A549 (cell line): ENCODE results near the gene LRRC72. TPM values are rescaled to one million over a fixed set of nuclear protein-coding genes. Genes with fewer than 3 reads are reported as not detected.

Experiments used
- ATAC-seq, 2 experiments: fragments of 200-7000 bp in 1 of 2; fragments of >200 bp in 1 of 2; cut with Nextera tagmentation in 1 of 2; cut with Tn5 transposase in 1 of 2; 3 replicates each; pipeline versions ENCODE4 v1.8.0 to v1.9.1; 2018 to 2020; ENCODE audit warnings: mild to moderate bottlenecking in 1 of 2, moderate library complexity in 1 of 2
- CTCF ChIA-PET: fragments of 300-600 bp; sonication (Branson Sonifier 250); formaldehyde crosslinking; extraction: SDS; loops from one replicate; lab custom pipeline; 2021; ENCODE audit warnings: antibody characterized with exemption, inconsistent platforms; lab: Yijun Ruan, JAX
- POLR2A ChIA-PET: fragments of 350-600 bp; formaldehyde crosslinking; extraction: SDS; loops from one replicate; lab custom pipeline; 2021; ENCODE audit warnings: antibody characterized with exemption, inconsistent platforms; lab: Yijun Ruan, JAX
- DNase-seq, 2 experiments: peaks; one replicate each; pipeline versions ENCODE4 v3.0.0 to v3.0.0-alpha.2; 2011 to 2016; ENCODE audit warnings: low read depth in 1 of 2, low spot score in 1 of 2
- FAIRE-seq: peaks from 2 replicates; lab custom pipeline; 2011; peaks lifted over from hg19 to GRCh38; lab: Jason Lieb, UNC
- H3K27ac ChIP-seq, 2 experiments: fragments of >200 bp; sonication (Bioruptor Twin); formaldehyde crosslinking; 3 replicates each; pipeline ENCODE4 v1.5.1; 2016 to 2017
- H3K4me1 ChIP-seq: fragments of >200 bp; sonication (Bioruptor Twin); formaldehyde crosslinking; 3 replicates; pipeline ENCODE4 v1.6.1; 2016
- H3K4me2 ChIP-seq: fragments of >200 bp; sonication (Bioruptor Twin); formaldehyde crosslinking; 3 replicates; pipeline ENCODE4 v1.6.1; 2016
- H3K4me3 ChIP-seq: fragments of >200 bp; sonication (Bioruptor Twin); formaldehyde crosslinking; 3 replicates; pipeline ENCODE4 v1.5.1; 2016
- H3K9me3 ChIP-seq: fragments of >200 bp; sonication (Bioruptor Twin); formaldehyde crosslinking; 3 replicates; pipeline ENCODE4 v1.6.1; 2016
- BCL3 ChIP-seq: fragments of >200 bp; sonication (Bioruptor Twin); formaldehyde crosslinking; IDR thresholded peaks from 3 replicates; pipeline ENCODE4 v1.6.1; 2016
- BHLHE40 ChIP-seq: IDR thresholded peaks from 2 replicates; pipeline ENCODE4 v1.6.1; 2012; ENCODE audit warnings: low read depth, low read length, inconsistent platforms
- CBX2 ChIP-seq: fragments of 200-600 bp; sonication (generic); IDR thresholded peaks from 2 replicates; pipeline ENCODE4 v1.6.1; 2016; ENCODE audit warnings: low read depth, mild to moderate bottlenecking, borderline replicate concordance
- CBX8 ChIP-seq: fragments of 200-600 bp; sonication (generic); IDR thresholded peaks from 2 replicates; pipeline ENCODE4 v1.6.1; 2016
- CEBPB ChIP-seq, 2 experiments: fragments of >200 bp in 1 of 2; sonication (Bioruptor Twin) in 1 of 2; formaldehyde crosslinking in 1 of 2; IDR thresholded peaks; 2 replicates each; pipeline ENCODE4 v1.6.1; 2012 to 2016
- CHD2 ChIP-seq: fragments of 150-350 bp; IDR thresholded peaks from 2 replicates; pipeline ENCODE4 v1.6.1; 2014; ENCODE audit warnings: low read length; ENCODE audit not compliant: partially characterized antibody
- CHD4 ChIP-seq: fragments of 200-600 bp; sonication (generic); IDR thresholded peaks from 2 replicates; pipeline ENCODE4 v1.6.1; 2016; ENCODE audit warnings: antibody characterized with exemption, mild to moderate bottlenecking, borderline replicate concordance
- E2F6 ChIP-seq: IDR thresholded peaks from 2 replicates; pipeline ENCODE4 v1.6.1; 2012; ENCODE audit warnings: low read depth, borderline replicate concordance
- EHF ChIP-seq: fragments of 250-450 bp; sonication (Bioruptor Pico); IDR thresholded peaks from 2 replicates; pipeline ENCODE4 v1.5.0; 2020; ENCODE audit warnings: mild to moderate bottlenecking
- EHMT2 ChIP-seq: fragments of 200-600 bp; sonication (generic); IDR thresholded peaks from 2 replicates; pipeline ENCODE4 v1.6.1; 2016; ENCODE audit warnings: antibody characterized with exemption, low read depth, mild to moderate bottlenecking, moderate library complexity
- ESRRA ChIP-seq: fragments of 150-350 bp; IDR thresholded peaks from 2 replicates; pipeline ENCODE4 v1.6.1; 2014; ENCODE audit warnings: mild to moderate bottlenecking, low read length, borderline replicate concordance
- FOSB ChIP-seq: fragments of 250-450 bp; sonication (Bioruptor Pico); IDR thresholded peaks from 2 replicates; pipeline ENCODE4 v1.5.0; 2020; ENCODE audit warnings: mild to moderate bottlenecking, moderate library complexity
- GATA3 ChIP-seq: IDR thresholded peaks from 2 replicates; pipeline ENCODE4 v1.6.1; 2012; ENCODE audit warnings: borderline replicate concordance
- HDAC2 ChIP-seq: fragments of 200-600 bp; sonication (generic); IDR thresholded peaks from 2 replicates; pipeline ENCODE4 v1.6.1; 2016
- HES2 ChIP-seq: fragments of >200 bp; sonication (Bioruptor Twin); formaldehyde crosslinking; IDR thresholded peaks from 2 replicates; pipeline ENCODE4 v1.6.1; 2016
- HEYL ChIP-seq: fragments of 250-450 bp; sonication (Bioruptor Pico); IDR thresholded peaks from 2 replicates; pipeline ENCODE4 v1.8.0; 2021; ENCODE audit warnings: mild to moderate bottlenecking, moderate library complexity
- HMGXB4 ChIP-seq: fragments of 250-450 bp; sonication (Bioruptor Pico); IDR thresholded peaks from 2 replicates; pipeline ENCODE4 v1.5.0; 2021; ENCODE audit warnings: mild to moderate bottlenecking, moderate library complexity, borderline replicate concordance
- KDM1A ChIP-seq: fragments of 200-600 bp; sonication (generic); IDR thresholded peaks from 2 replicates; pipeline ENCODE4 v1.6.1; 2016; ENCODE audit warnings: low read depth, mild to moderate bottlenecking
- MAFK ChIP-seq: fragments of 450-650 bp; IDR thresholded peaks from 2 replicates; pipeline ENCODE4 v1.6.1; 2014; ENCODE audit not compliant: partially characterized antibody
- NFE2L2 ChIP-seq: fragments of 150-350 bp; conservative IDR thresholded peaks from 2 replicates; pipeline ENCODE4 v1.6.1; 2014; ENCODE audit warnings: low read length
- NPAS2 ChIP-seq: fragments of 250-450 bp; sonication (Bioruptor Pico); IDR thresholded peaks from 2 replicates; pipeline ENCODE4 v1.8.0; 2022; ENCODE audit warnings: mild to moderate bottlenecking, moderate library complexity, borderline replicate concordance
- PBX3 ChIP-seq: IDR thresholded peaks from 2 replicates; pipeline ENCODE4 v1.6.1; 2012
- PHF8 ChIP-seq: fragments of 200-600 bp; sonication (generic); IDR thresholded peaks from 2 replicates; pipeline ENCODE4 v1.6.1; 2016; ENCODE audit warnings: low read depth, mild to moderate bottlenecking, antibody characterized with exemption, moderate library complexity, borderline replicate concordance
- RFX5 ChIP-seq: fragments of 450-650 bp; IDR thresholded peaks from 2 replicates; pipeline ENCODE4 v1.7.1; 2014; ENCODE audit warnings: antibody characterized with exemption, mild to moderate bottlenecking, moderate library complexity
- SREBF2 ChIP-seq: fragments of 450-650 bp; IDR thresholded peaks from 2 replicates; pipeline ENCODE4 v1.6.1; 2014; ENCODE audit warnings: mild to moderate bottlenecking, moderate library complexity
- TFCP2L1 ChIP-seq: fragments of 250-450 bp; sonication (Bioruptor Pico); IDR thresholded peaks from 2 replicates; pipeline ENCODE4 v1.5.0; 2021; ENCODE audit warnings: mild to moderate bottlenecking
- TP53 ChIP-seq: fragments of 250-450 bp; sonication (Bioruptor Pico); IDR thresholded peaks from 2 replicates; pipeline ENCODE4 v1.5.0; 2021; ENCODE audit warnings: mild to moderate bottlenecking, moderate library complexity
- ZSCAN20 ChIP-seq: fragments of 250-450 bp; sonication (Bioruptor Pico); IDR thresholded peaks from 2 replicates; pipeline ENCODE4 v1.8.0; 2022; ENCODE audit warnings: mild to moderate bottlenecking, moderate library complexity
- WGBS: methylation state at CpG from one replicate; pipeline ENCODE4 v1.1.6; 2017; ENCODE audit errors: missing lambda C conversion rate; 5-methylcytosine and 5-hydroxymethylcytosine counted together
- polyA plus RNA-seq, 4 experiments: library from polyadenylated mRNA; depleted of rRNA in 3 of 4; stranded (reverse); fragments of >200 nt; fragmentation: RNase III in 1 of 4; extraction: RNeasy Plus Mini Kit Qiagen cat#74134 plus additional on column Dnase treatment in 1 of 4; gene quantifications; 2 replicates in 3 of 4; 3 replicates in 1 of 4; pipeline ENCODE4 v1.2.3, GENCODE V29; 2011 to 2017

The LRRC72 gene
- polyA plus RNA-seq, 2 of the 4 experiments (the other 2 are of a cell fraction): not detected

GRCh38 chr7:16586081-16586874 is 59.7 kb downstream of the LRRC72 start:
- no peak for DNase-seq
- TF ChIP-seq EHF (CRISPR knock-in tag) (no peak), PHF8 (no peak), GATA3 (no peak), CHD2 (no peak), SREBF2 (no peak), CBX8 (no peak), NFE2L2 (no peak), KDM1A (no peak), FOSB (no peak), CBX2 (no peak), HES2 (no peak), EHMT2 (no peak), HEYL (CRISPR knock-in tag) (no peak), TFCP2L1 (CRISPR knock-in tag) (no peak), CHD4 (no peak), BHLHE40 (no peak)
- 0 out of 3 replicates have a peak, but pooled peaks cover 4% of the 10 kb centered on the region for H3K4me1 ChIP-seq
- WGBS: 85% methylated on average over 22 of the region's 42 CpGs
- FAIRE-seq: no peak
- no peak for ATAC-seq
- H3K4me2 ChIP-seq: no peak overlapping the region
- no peak overlapping the region for H3K27ac ChIP-seq
- ChIA-PET POLR2A (no interaction called here), CTCF (no interaction called here)
- no peak overlapping the region for H3K4me3 ChIP-seq
- H3K9me3 ChIP-seq: no peaks in the 10 kb centered on the region

- POLR2A ChIA-PET: no interaction called here
Observed at GRCh38 chr7:16587129-16587528, 60.5 kb downstream of the LRRC72 start.

GRCh38 chr7:16587790-16588189 is 61.2 kb downstream of the LRRC72 start:
- CTCF ChIA-PET: interaction anchor here (1.3 to 1.4 kb wide), 2 partner anchors 23 to 155 kb away, joined by 5 to 6 read pairs; no protein-coding TSS in a partner anchor
- FAIRE-seq (no peak), ATAC-seq (no peak)
- TF ChIP-seq MAFK (no peak), HDAC2 (no peak), BCL3 (no peak), PBX3 (no peak), SREBF2 (no peak), HEYL (CRISPR knock-in tag) (no peak), NPAS2 (CRISPR knock-in tag) (no peak), FOSB (no peak), E2F6 (no peak), ESRRA (no peak), RFX5 (no peak), BHLHE40 (no peak), HMGXB4 (no peak), TP53 (CRISPR knock-in tag) (no peak)

More at GRCh38 chr7:16587129-16587528, 60.5 kb downstream of the LRRC72 start:
- H3K4me3 ChIP-seq: no peak overlapping the region
- no peak overlapping the region for H3K4me2 ChIP-seq
- DNase-seq (no peak), FAIRE-seq (no peak), ATAC-seq (no peak)
- 79% methylated on average over 3 of the region's 3 CpGs for WGBS
- CTCF ChIA-PET: interaction anchor here (1.4 kb wide), 1 partner anchor 155 kb away, joined by 5 read pairs; no protein-coding TSS in a partner anchor
- no peaks in the 10 kb centered on the region for H3K9me3 ChIP-seq
- 0 out of 3 replicates have a peak, but pooled peaks cover 4% of the 10 kb centered on the region for H3K4me1 ChIP-seq
- TF ChIP-seq HEYL (CRISPR knock-in tag) (no peak), GATA3 (no peak), CEBPB (IDR thresholded peaks at IDR 0.05) (no peak), ZSCAN20 (CRISPR knock-in tag) (no peak), HES2 (no peak)
- H3K27ac ChIP-seq: no peak overlapping the region

More at GRCh38 chr7:16587790-16588189, 61.2 kb downstream of the LRRC72 start:
- Histone ChIP-seq H3K4me1 (0 out of 3 replicates have a peak, but pooled peaks cover 4% of the 10 kb centered on the region), H3K4me2 (no peak overlapping the region), H3K9me3 (no peaks in the 10 kb centered on the region), H3K4me3 (no peak overlapping the region), H3K27ac (no peak overlapping the region)
- POLR2A ChIA-PET: no interaction called here
- WGBS: 86% methylated on average over 6 of the region's 6 CpGs
- DNase-seq: no peak
